Left renal pelvis (tissue), 4 donors: ENCODE measurements around the gene VIP. TPM values are rescaled to one million over a fixed set of nuclear protein-coding genes. Genes with fewer than 3 reads are reported as not detected.
"Not testable (repeated sequence)": the region's sequence is repeated elsewhere in the genome, so short reads cannot be mapped to it uniquely, and the experiment has no call there.

ENCODE experiments used
- DNase-seq, 4 donors: peaks; one replicate each; pipeline ENCODE4 v3.0.0-alpha.2; 2013; ENCODE audit warnings: low read depth in 4 of 4, low spot score in 3 of 4
- polyA plus RNA-seq, 4 donors: library from polyadenylated mRNA; unstranded; fragments of 120-200 nt; gene quantifications; one replicate each; pipeline ENCODE4 v1.2.1, GENCODE V29; 2013; ENCODE audit not compliant: insufficient read length in 4 of 4

The VIP gene
- 1 to 10 TPM in 2 of 4 donors, under 1 TPM in 2; 0.68 to 1.8 (median 1.2) TPM for polyA plus RNA-seq

- peak in 3 of 4 donors; percentile 14 to 22 (median 18) for DNase-seq
Measured at GRCh38 chr6:152750694-152751093, at the start of gene VIP. VIP (plus strand) TSS chr6:152750797; CDS start chr6:152752178, 1,381 bp downstream.

GRCh38 chr6:152701081-152701862 is 49.3 kb upstream of the VIP start:
- DNase-seq: no peak

GRCh38 chr6:152701863-152702401 is 48.7 kb upstream of the VIP start:
- DNase-seq: no peak

- DNase-seq: not testable (repeated sequence)
Measured at GRCh38 chr6:152703750-152704149, 46.8 kb upstream of the VIP start.

- no peak for DNase-seq
Measured at GRCh38 chr6:152705327-152705726, 45.3 kb upstream of the VIP start.

GRCh38 chr6:152716322-152716721 is 34.3 kb upstream of the VIP start:
- DNase-seq: no peak

- DNase-seq: no peak
Measured at GRCh38 chr6:152720974-152721373, 29.6 kb upstream of the VIP start.

- DNase-seq: no peak
Measured at GRCh38 chr6:152721956-152722355, 28.6 kb upstream of the VIP start.

GRCh38 chr6:152723398-152723797 is 27.2 kb upstream of the VIP start:
- DNase-seq: no peak

GRCh38 chr6:152726313-152726712 is 24.3 kb upstream of the VIP start:
- DNase-seq: no peak

GRCh38 chr6:152727507-152727906 is 23.1 kb upstream of the VIP start:
- no peak for DNase-seq

GRCh38 chr6:152734630-152735029 is 16.0 kb upstream of the VIP start:
- no peak for DNase-seq

- no peak for DNase-seq
Measured at GRCh38 chr6:152736687-152737273, 13.8 kb upstream of the VIP start.

- DNase-seq: no peak
Measured at GRCh38 chr6:152745509-152746171, 5.0 kb upstream of the VIP start.

- no peak for DNase-seq
Measured at GRCh38 chr6:152746172-152746553, 4.4 kb upstream of the VIP start.

GRCh38 chr6:152748843-152749242 is 1.8 kb upstream of the VIP start:
- DNase-seq: no peak

- no peak for DNase-seq
Measured at GRCh38 chr6:152749336-152749735, 1.3 kb upstream of the VIP start.

- no peak for DNase-seq
Measured at GRCh38 chr6:152765331-152765730, 14.7 kb downstream of the VIP start.

GRCh38 chr6:152769159-152769558 is 18.6 kb downstream of the VIP start:
- no peak for DNase-seq

- DNase-seq: no peak
Measured at GRCh38 chr6:152769993-152770392, 19.4 kb downstream of the VIP start.

- no peak for DNase-seq
Measured at GRCh38 chr6:152771061-152771687, 20.6 kb downstream of the VIP start.
